Endodermal cell (in vitro differentiated cells): ENCODE results near the gene CORIN. TPM values are rescaled to one million over a fixed set of nuclear protein-coding genes. Genes with fewer than 3 reads are reported as not detected.

Experiments used
- DNase-seq: peaks from one replicate; pipeline ENCODE4 v3.0.0-alpha.2; 2017
- H3K27ac ChIP-seq: 2 replicates; pipeline ENCODE4 v1.5.1; 2013; ENCODE audit warnings: mild to moderate bottlenecking, low read depth, low read length, moderate library complexity
- H3K27me3 ChIP-seq: 2 replicates; pipeline ENCODE4 v1.6.1; 2013; ENCODE audit warnings: mild to moderate bottlenecking, low read length, moderate library complexity; ENCODE audit not compliant: insufficient read depth, control insufficient read depth, poor library complexity, severe bottlenecking
- H3K36me3 ChIP-seq: 2 replicates; pipeline ENCODE4 v1.7.0; 2013; ENCODE audit warnings: mild to moderate bottlenecking, low read length, moderate library complexity; ENCODE audit not compliant: control insufficient read depth, insufficient read depth
- H3K4me1 ChIP-seq: one replicate; pipeline ENCODE4 v1.7.0; 2013; ENCODE audit warnings: low read length; ENCODE audit not compliant: control insufficient read depth, insufficient read depth
- H3K4me3 ChIP-seq: 2 replicates; pipeline ENCODE4 v1.5.1; 2013; ENCODE audit warnings: mild to moderate bottlenecking, low read length, moderate library complexity
- H3K9ac ChIP-seq: 2 replicates; pipeline ENCODE4 v1.6.1; 2013; ENCODE audit warnings: mild to moderate bottlenecking, low read length, moderate library complexity; ENCODE audit not compliant: poor library complexity, severe bottlenecking; ENCODE audit errors: extremely low read depth
- H3K9me3 ChIP-seq: 2 replicates; pipeline ENCODE4 v1.6.1; 2013; ENCODE audit warnings: mild to moderate bottlenecking, low read length, moderate library complexity; ENCODE audit not compliant: control insufficient read depth
- H3K27ac Mint-ChIP-seq: 2 replicates; pipeline ENCODE4 v1.8.0; 2020; ENCODE audit warnings: mixed read lengths
- H3K27me3 Mint-ChIP-seq: 2 replicates; pipeline ENCODE4 v1.8.0; 2021; ENCODE audit warnings: mild to moderate bottlenecking, mixed read lengths; ENCODE audit not compliant: insufficient read depth
- H3K36me3 Mint-ChIP-seq: 2 replicates; pipeline ENCODE4 v1.8.0; 2020; ENCODE audit warnings: low read depth, mixed read lengths
- H3K4me1 Mint-ChIP-seq: 2 replicates; pipeline ENCODE4 v1.8.0; 2020; ENCODE audit warnings: mixed read lengths
- H3K4me3 Mint-ChIP-seq: 2 replicates; pipeline ENCODE4 v1.8.0; 2020; ENCODE audit warnings: mild to moderate bottlenecking, moderate library complexity, mixed read lengths
- H3K9me3 Mint-ChIP-seq: 2 replicates; pipeline ENCODE4 v1.8.0; 2020; ENCODE audit warnings: mild to moderate bottlenecking, mixed read lengths
- CTCF ChIP-seq: fragments of 200-600 bp; sonication (generic); conservative IDR thresholded peaks from 2 replicates; pipeline ENCODE4 v1.5.0; 2021; ENCODE audit warnings: antibody characterized with exemption, mild to moderate bottlenecking
- WGBS, 2 experiments: methylation state at CpG; one replicate each; pipeline versions ENCODE4 v1.1.5 to v1.1.7; 2013; ENCODE audit warnings: missing lambda C conversion rate in 2 of 2, mixed read lengths in 1 of 2; ENCODE audit not compliant: insufficient coverage in 1 of 2, insufficient read length in 1 of 2; 5-methylcytosine and 5-hydroxymethylcytosine counted together
- total RNA-seq, 2 donors: library from RNA; stranded (reverse); fragmentation: NEBNext Ultra II Directional in 1 of 2; extraction: Animal tissue kit (Norgen Biotek cat#: 25700) in 1 of 2; gene quantifications; 2 replicates in 1 of 2; 3 replicates in 1 of 2; pipeline ENCODE4 v1.2.1, GENCODE V29; 2021

CORIN gene
- total RNA-seq, 2 donors from 2014 or later: 0.53 TPM; not detected in 1

GRCh38 chr4:47733302-47734175 is 104.3 kb downstream of the CORIN start:
- H3K36me3 Mint-ChIP-seq: no peaks in the 10 kb centered on the region
- peaks cover 16% of the 10 kb centered on the region for H3K4me1 Mint-ChIP-seq
- Histone ChIP-seq H3K4me1 (peaks cover 5% of the 10 kb centered on the region), H3K9me3 (no peaks in the 10 kb centered on the region), H3K27me3 (no peaks in the 10 kb centered on the region), H3K27ac (no peak overlapping the region), H3K9ac (no peak overlapping the region), H3K36me3 (no peaks in the 10 kb centered on the region), H3K4me3 (no peak overlapping the region)
- 84 to 86% methylated on average over 3 to 9 of the region's 9 CpGs for WGBS, 2 experiments
- no peak overlapping the region for H3K4me3 Mint-ChIP-seq
- H3K9me3 Mint-ChIP-seq: no peaks in the 10 kb centered on the region
- H3K27me3 Mint-ChIP-seq: no peaks in the 10 kb centered on the region
- DNase-seq: no peak
- no peak for TF ChIP-seq CTCF
- H3K27ac Mint-ChIP-seq: no peak overlapping the region

- Histone ChIP-seq H3K27me3 (no peaks in the 10 kb centered on the region), H3K9ac (no peak overlapping the region), H3K36me3 (no peaks in the 10 kb centered on the region), H3K4me1 (no peaks in the 10 kb centered on the region), H3K27ac (no peak overlapping the region), H3K9me3 (no peaks in the 10 kb centered on the region), H3K4me3 (no peak overlapping the region)
- no peak for DNase-seq
- 91 to 100% methylated on average over 2 to 3 of the region's 3 CpGs for WGBS, 2 experiments
- Mint-ChIP-seq H3K27ac (no peak overlapping the region), H3K4me3 (no peak overlapping the region), H3K4me1 (peaks cover 6% of the 10 kb centered on the region), H3K27me3 (no peaks in the 10 kb centered on the region), H3K36me3 (no peaks in the 10 kb centered on the region), H3K9me3 (no peaks in the 10 kb centered on the region)
- TF ChIP-seq CTCF: no peak
These were observed 106.7 kb downstream of the CORIN start for GRCh38 chr4:47731182-47731581.

GRCh38 chr4:47729131-47729680 is 108.7 kb downstream of the CORIN start:
- H3K9ac ChIP-seq: no peak overlapping the region
- H3K4me1 ChIP-seq: no peaks in the 10 kb centered on the region
- Mint-ChIP-seq H3K4me1 (peaks cover 6% of the 10 kb centered on the region), H3K9me3 (no peaks in the 10 kb centered on the region), H3K27ac (no peak overlapping the region), H3K4me3 (no peak overlapping the region), H3K36me3 (no peaks in the 10 kb centered on the region), H3K27me3 (no peaks in the 10 kb centered on the region)
- no peaks in the 10 kb centered on the region for H3K36me3 ChIP-seq
- no peak overlapping the region for H3K4me3 ChIP-seq
- no peak for TF ChIP-seq CTCF
- no peak for DNase-seq
- 87 to 93% methylated on average over 4 to 6 of the region's 6 CpGs for WGBS, 2 experiments
- no peaks in the 10 kb centered on the region for H3K27me3 ChIP-seq
- no peaks in the 10 kb centered on the region for H3K9me3 ChIP-seq
- no peak overlapping the region for H3K27ac ChIP-seq
